GM18526 (cell line): ENCODE results near the gene CHPF2.

Experiments
- POLR2A ChIP-seq: IDR thresholded peaks from 3 replicates; pipeline ENCODE4 v1.6.1; 2011; ENCODE audit not compliant: insufficient read length; ENCODE audit errors: extremely low read depth

The CHPF2 gene

GRCh38 chr7:151256410-151257045, 24.2 kb downstream of the CHPF2 start:
- no peak for TF ChIP-seq POLR2A

GRCh38 chr7:151257990-151258389, 25.7 kb downstream of the CHPF2 start:
- TF ChIP-seq POLR2A: no peak

- TF ChIP-seq POLR2A: no peak
Observed at GRCh38 chr7:151260471-151260870, 28.2 kb downstream of the CHPF2 start.

GRCh38 chr7:151260883-151261282, 28.6 kb downstream of the CHPF2 start:
- no peak for TF ChIP-seq POLR2A

GRCh38 chr7:151261529-151261928, 29.2 kb downstream of the CHPF2 start:
- TF ChIP-seq POLR2A: no peak

GRCh38 chr7:151264615-151265014, 32.3 kb downstream of the CHPF2 start:
- TF ChIP-seq POLR2A: no peak

- TF ChIP-seq POLR2A: no peak
Observed at GRCh38 chr7:151265351-151265931, 33.2 kb downstream of the CHPF2 start.

GRCh38 chr7:151269511-151269910, 37.2 kb downstream of the CHPF2 start:
- no peak for TF ChIP-seq POLR2A

- no peak for TF ChIP-seq POLR2A
Observed at GRCh38 chr7:151271699-151272355, 39.5 kb downstream of the CHPF2 start.

GRCh38 chr7:151272405-151272804, 40.1 kb downstream of the CHPF2 start:
- no peak for TF ChIP-seq POLR2A

- TF ChIP-seq POLR2A: no peak
Observed at GRCh38 chr7:151272877-151273276, 40.6 kb downstream of the CHPF2 start.

GRCh38 chr7:151273651-151274390, 41.5 kb downstream of the CHPF2 start:
- no peak for TF ChIP-seq POLR2A

GRCh38 chr7:151274396-151274795, 42.1 kb downstream of the CHPF2 start:
- TF ChIP-seq POLR2A: no peak

- no peak for TF ChIP-seq POLR2A
Observed at GRCh38 chr7:151274936-151275812, 42.9 kb downstream of the CHPF2 start.

- no peak for TF ChIP-seq POLR2A
Observed at GRCh38 chr7:151275813-151276577, 43.7 kb downstream of the CHPF2 start.
